DMS114 treated with DMSO at 0.1 percent for 48 hours (cell line): ENCODE data around the gene GLI1.
"Not testable (repeated sequence)": the region's sequence is repeated elsewhere in the genome, so short reads cannot be mapped to it uniquely, and the experiment has no call there.

Experiments
- DNase-seq: peaks from one replicate; lab custom pipeline; 2025; ENCODE audit not compliant: unreplicated experiment; lab: John Stamatoyannopoulos, UW

The GLI1 gene

GRCh38 chr12:57496822-57497221 lies 37.2 kb downstream of the GLI1 start:
- DNase-seq = no peak

GRCh38 chr12:57497223-57498131 lies 37.9 kb downstream of the GLI1 start:
- no peak for DNase-seq

- DNase-seq = no peak
Observed at GRCh38 chr12:57498132-57498502, 38.5 kb downstream of the GLI1 start.

- no peak for DNase-seq
Observed at GRCh38 chr12:57498571-57498970, 39.0 kb downstream of the GLI1 start.

GRCh38 chr12:57500213-57500612 lies 40.6 kb downstream of the GLI1 start:
- no peak for DNase-seq

GRCh38 chr12:57502311-57502969 lies 42.9 kb downstream of the GLI1 start:
- not testable (repeated sequence) for DNase-seq

GRCh38 chr12:57506541-57506940 lies 47.0 kb downstream of the GLI1 start:
- DNase-seq = not testable (repeated sequence)

- DNase-seq = not testable (repeated sequence)
Observed at GRCh38 chr12:57507796-57508195, 48.2 kb downstream of the GLI1 start.

- no peak for DNase-seq
Observed at GRCh38 chr12:57511161-57511560, 51.6 kb downstream of the GLI1 start.

- DNase-seq = no peak
Observed at GRCh38 chr12:57511588-57512325, 52.2 kb downstream of the GLI1 start.

- no peak for DNase-seq
Observed at GRCh38 chr12:57512665-57513064, 53.1 kb downstream of the GLI1 start.

GRCh38 chr12:57513266-57513665 lies 53.7 kb downstream of the GLI1 start:
- no peak for DNase-seq

GRCh38 chr12:57513677-57514076 lies 54.1 kb downstream of the GLI1 start:
- not testable (repeated sequence) for DNase-seq

GRCh38 chr12:57514246-57514645 lies 54.7 kb downstream of the GLI1 start:
- not testable (repeated sequence) for DNase-seq

- no peak for DNase-seq
Observed at GRCh38 chr12:57514720-57515407, 55.3 kb downstream of the GLI1 start.

- no peak for DNase-seq
Observed at GRCh38 chr12:57515408-57515933, 55.9 kb downstream of the GLI1 start.

GRCh38 chr12:57515934-57516541 lies 56.5 kb downstream of the GLI1 start:
- DNase-seq = no peak

- DNase-seq = no peak
Observed at GRCh38 chr12:57516617-57517153, 57.1 kb downstream of the GLI1 start.

- DNase-seq = no peak
Observed at GRCh38 chr12:57517187-57517586, 57.6 kb downstream of the GLI1 start.

- not testable (repeated sequence) for DNase-seq
Observed at GRCh38 chr12:57517718-57518117, 58.1 kb downstream of the GLI1 start.
